ENCODE data around the gene PDE6B.

The PDE6B gene

GRCh38 chr4:600850-601515 is 24.4 kb upstream of the PDE6B start:
- DNase-seq (ENCODE audit: low spot score), result peak; percentile 72

- DNase-seq (ENCODE audit: low spot score), result no peak
Observed at GRCh38 chr4:601612-602558, 23.5 kb upstream of the PDE6B start.

- DNase-seq (ENCODE audit: low spot score), result no peak
Observed at GRCh38 chr4:602559-602942, 22.8 kb upstream of the PDE6B start.

- no peak for DNase-seq (ENCODE audit: low spot score)
Observed at GRCh38 chr4:604131-604530, 21.2 kb upstream of the PDE6B start.

GRCh38 chr4:605702-606425 is 19.5 kb upstream of the PDE6B start:
- DNase-seq (ENCODE audit: low spot score), result no peak

GRCh38 chr4:608236-608635 is 17.1 kb upstream of the PDE6B start:
- no peak for DNase-seq (ENCODE audit: low spot score)

GRCh38 chr4:609400-610050 is 15.8 kb upstream of the PDE6B start:
- no peak for DNase-seq (ENCODE audit: low spot score)

GRCh38 chr4:610411-611261 is 14.7 kb upstream of the PDE6B start:
- DNase-seq (ENCODE audit: low spot score), result no peak

- no peak for DNase-seq (ENCODE audit: low spot score)
Observed at GRCh38 chr4:612052-612748, 13.2 kb upstream of the PDE6B start.

- no peak for DNase-seq (ENCODE audit: low spot score)
Observed at GRCh38 chr4:612749-613125, 12.6 kb upstream of the PDE6B start.

- no peak for DNase-seq (ENCODE audit: low spot score)
Observed at GRCh38 chr4:613126-613525, 12.2 kb upstream of the PDE6B start.

- no peak for DNase-seq (ENCODE audit: low spot score)
Observed at GRCh38 chr4:616091-616490, 9.3 kb upstream of the PDE6B start.

GRCh38 chr4:616911-617643 is 8.3 kb upstream of the PDE6B start:
- DNase-seq (ENCODE audit: low spot score), result no peak

- no peak for DNase-seq (ENCODE audit: low spot score)
Observed at GRCh38 chr4:617644-618641, 7.4 kb upstream of the PDE6B start.

- no peak for DNase-seq (ENCODE audit: low spot score)
Observed at GRCh38 chr4:620201-620600, 5.2 kb upstream of the PDE6B start.

GRCh38 chr4:620851-621261 is 4.5 kb upstream of the PDE6B start:
- no peak for DNase-seq (ENCODE audit: low spot score)

- DNase-seq (ENCODE audit: low spot score), result no peak
Observed at GRCh38 chr4:621296-622070, 3.9 kb upstream of the PDE6B start.

All from putamen (tissue), 1 donor.